Stimulated activated CD4-positive, alpha-beta T cell treated with anti-CD3 and anti-CD28 coated beads, Interleukin-1b, Interleukin-23, amount 100 ng/mL, for 48 hours (primary cell): ENCODE data around the gene AFF4.

Experiments
- DNase-seq: peaks from one replicate; pipeline ENCODE4 v3.0.0-alpha.2; 2020

AFF4 gene

DNA sequence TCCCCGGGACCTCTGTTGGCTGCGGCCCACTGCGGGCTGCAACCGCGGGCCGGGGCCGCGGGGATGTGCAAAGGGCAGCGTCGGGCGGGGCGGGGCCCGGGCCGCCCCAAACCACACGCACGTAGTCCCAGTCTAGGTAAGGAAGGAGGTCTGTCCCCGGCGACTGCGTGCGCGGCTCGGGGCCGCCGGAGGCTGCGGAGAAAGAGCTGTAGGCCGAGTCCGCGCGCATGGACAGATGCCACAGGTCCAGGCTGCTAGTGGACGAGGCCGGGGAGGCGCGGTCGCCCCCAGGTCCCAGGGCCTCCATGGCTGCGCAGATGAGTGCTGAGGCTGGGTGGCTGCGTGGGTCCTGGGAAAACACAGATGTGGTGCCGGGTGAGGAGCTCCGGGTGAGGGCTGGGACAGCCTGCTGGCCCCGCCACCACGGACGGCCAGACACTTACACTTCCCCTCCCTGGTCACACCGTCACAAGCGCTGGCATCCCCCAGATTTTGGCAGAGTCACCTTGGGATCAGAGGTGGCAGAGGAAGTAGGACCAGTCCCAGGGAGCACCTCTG is 137.5 kb downstream of the AFF4 start:
- DNase-seq: no peak
